Cardiac muscle cell (in vitro differentiated cells and primary cell): Measurements from ENCODE around the gene YIPF2. TPM values are rescaled to one million over a fixed set of nuclear protein-coding genes. Genes with fewer than 3 reads are reported as not detected.
A peak's percentile ranks its signal among the peaks of the same experiment; 100 is the strongest.

Experiments
- DNase-seq, 2 donors: peaks; one replicate each; pipeline versions ENCODE4 v3.0.0 to v3.0.0-alpha.2; 2010 to 2017; ENCODE audit warnings: low read depth in 1 of 2, low spot score in 1 of 2
- H3K27ac ChIP-seq: fragments of 200-600 bp; sonication (generic); 2 replicates; pipeline ENCODE4 v1.5.1; 2016
- H3K27me3 ChIP-seq: fragments of 200-600 bp; sonication (generic); 2 replicates; pipeline ENCODE4 v1.6.0; 2016; ENCODE audit warnings: control low read depth
- H3K36me3 ChIP-seq: fragments of 200-600 bp; sonication (generic); 2 replicates; pipeline ENCODE4 v1.5.1; 2016; ENCODE audit warnings: control low read depth
- H3K4me1 ChIP-seq: fragments of 200-600 bp; sonication (generic); 2 replicates; pipeline ENCODE4 v1.8.1; 2017; ENCODE audit warnings: low read depth, mild to moderate bottlenecking, mixed run types
- H3K4me3 ChIP-seq: fragments of 200-600 bp; sonication (generic); 2 replicates; pipeline ENCODE4 v1.5.1; 2016; ENCODE audit warnings: mild to moderate bottlenecking
- H3K9me3 ChIP-seq: fragments of 200-600 bp; sonication (generic); 2 replicates; pipeline ENCODE4 v1.5.1; 2017; ENCODE audit warnings: low read depth, mild to moderate bottlenecking, control low read depth
- polyA plus RNA-seq: library from polyadenylated mRNA; unstranded; fragments of >200 nt; fragmentation: Nextera tagmentation; extraction: Ambion mirVana; gene quantifications from 2 replicates; pipeline ENCODE4 v1.2.1, GENCODE V29; 2016
- total RNA-seq: library from RNA; depleted of rRNA; stranded (reverse); fragments of >200 nt; gene quantifications from 2 replicates; pipeline ENCODE4 v1.2.3, GENCODE V29; 2016
- TF ChIP-seq, protein P1 (sequence below): IDR thresholded peaks from 2 replicates; pipeline ENCODE4 v1.5.1; 2012; ENCODE audit warnings: low read depth, mild to moderate bottlenecking, low read length

YIPF2 gene
- total and polyA plus RNA-seq, 2 experiments from 2014 or later: 38.9 to 67.2 TPM

DNA sequence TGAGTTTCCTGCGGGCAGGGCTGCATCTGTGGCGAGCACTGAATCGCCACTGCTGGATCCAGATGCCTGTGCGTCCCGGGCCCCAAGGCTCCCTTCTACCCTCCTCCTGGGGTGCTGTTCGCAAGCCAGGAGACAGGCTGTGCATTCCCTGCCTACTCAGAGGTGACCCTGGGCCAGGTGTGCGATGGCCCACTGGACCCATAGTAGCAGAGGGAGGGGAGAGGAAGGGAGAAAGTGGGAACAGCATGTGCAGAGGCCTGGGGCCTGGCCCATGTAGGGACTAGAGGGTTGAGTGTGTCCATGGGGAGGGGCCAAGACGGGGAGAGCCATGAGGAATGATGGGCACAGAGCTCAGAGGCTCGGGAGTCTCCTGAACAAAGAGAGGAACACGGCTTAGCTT is 29.8 kb downstream of the YIPF2 start:
- no peak for DNase-seq
- H3K4me3 ChIP-seq: no peak overlapping the region
- H3K27ac ChIP-seq: no peak overlapping the region
- TF ChIP-seq, protein P1, sequence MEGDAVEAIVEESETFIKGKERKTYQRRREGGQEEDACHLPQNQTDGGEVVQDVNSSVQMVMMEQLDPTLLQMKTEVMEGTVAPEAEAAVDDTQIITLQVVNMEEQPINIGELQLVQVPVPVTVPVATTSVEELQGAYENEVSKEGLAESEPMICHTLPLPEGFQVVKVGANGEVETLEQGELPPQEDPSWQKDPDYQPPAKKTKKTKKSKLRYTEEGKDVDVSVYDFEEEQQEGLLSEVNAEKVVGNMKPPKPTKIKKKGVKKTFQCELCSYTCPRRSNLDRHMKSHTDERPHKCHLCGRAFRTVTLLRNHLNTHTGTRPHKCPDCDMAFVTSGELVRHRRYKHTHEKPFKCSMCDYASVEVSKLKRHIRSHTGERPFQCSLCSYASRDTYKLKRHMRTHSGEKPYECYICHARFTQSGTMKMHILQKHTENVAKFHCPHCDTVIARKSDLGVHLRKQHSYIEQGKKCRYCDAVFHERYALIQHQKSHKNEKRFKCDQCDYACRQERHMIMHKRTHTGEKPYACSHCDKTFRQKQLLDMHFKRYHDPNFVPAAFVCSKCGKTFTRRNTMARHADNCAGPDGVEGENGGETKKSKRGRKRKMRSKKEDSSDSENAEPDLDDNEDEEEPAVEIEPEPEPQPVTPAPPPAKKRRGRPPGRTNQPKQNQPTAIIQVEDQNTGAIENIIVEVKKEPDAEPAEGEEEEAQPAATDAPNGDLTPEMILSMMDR: no peak
- no peaks in the 10 kb centered on the region for H3K27me3 ChIP-seq
- no peaks in the 10 kb centered on the region for H3K9me3 ChIP-seq
- H3K36me3 ChIP-seq: no peaks in the 10 kb centered on the region
- H3K4me1 ChIP-seq: peaks cover 5% of the 10 kb centered on the region

DNA sequence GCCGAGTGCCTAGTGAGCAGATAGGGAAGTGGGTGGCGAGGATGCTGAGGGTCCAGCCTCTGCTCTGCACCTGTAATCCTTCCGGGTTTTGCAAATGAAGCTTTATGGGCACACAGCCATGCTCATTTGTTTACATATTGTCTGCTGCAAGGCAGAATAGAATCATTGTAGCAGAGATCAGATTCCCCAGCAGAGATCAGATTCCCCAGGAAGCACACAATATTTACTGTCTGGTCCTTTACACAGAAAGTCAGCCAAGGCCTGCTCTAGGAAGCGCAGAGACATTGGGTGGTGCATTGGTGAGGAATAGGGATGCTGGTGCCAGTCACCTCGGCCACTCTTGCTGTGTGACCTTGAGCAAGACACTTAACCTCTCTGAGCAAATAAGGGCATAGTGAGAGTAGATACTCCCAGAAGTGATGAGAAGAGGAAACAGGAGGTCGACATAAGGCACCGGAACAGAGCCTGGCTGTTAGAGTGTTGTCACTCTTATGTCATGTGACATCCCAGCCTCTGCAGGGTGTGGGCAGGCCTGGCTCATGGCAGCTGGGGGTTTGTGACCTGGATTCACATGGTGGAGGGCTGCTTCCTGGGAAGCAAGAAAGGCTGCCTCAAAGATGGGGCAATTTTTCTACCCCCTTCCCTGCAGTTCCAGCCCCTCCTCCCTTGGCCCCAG is 31.4 kb downstream of the YIPF2 start:
- DNase-seq: no peak
- TF ChIP-seq, protein P1: no peak
- H3K27me3 ChIP-seq: no peaks in the 10 kb centered on the region
- peak overlapping the region; percentile 31 for H3K27ac ChIP-seq
- no peaks in the 10 kb centered on the region for H3K9me3 ChIP-seq
- H3K4me1 ChIP-seq: peaks cover 5% of the 10 kb centered on the region
- H3K36me3 ChIP-seq: no peaks in the 10 kb centered on the region
- H3K4me3 ChIP-seq: no peak overlapping the region

DNA sequence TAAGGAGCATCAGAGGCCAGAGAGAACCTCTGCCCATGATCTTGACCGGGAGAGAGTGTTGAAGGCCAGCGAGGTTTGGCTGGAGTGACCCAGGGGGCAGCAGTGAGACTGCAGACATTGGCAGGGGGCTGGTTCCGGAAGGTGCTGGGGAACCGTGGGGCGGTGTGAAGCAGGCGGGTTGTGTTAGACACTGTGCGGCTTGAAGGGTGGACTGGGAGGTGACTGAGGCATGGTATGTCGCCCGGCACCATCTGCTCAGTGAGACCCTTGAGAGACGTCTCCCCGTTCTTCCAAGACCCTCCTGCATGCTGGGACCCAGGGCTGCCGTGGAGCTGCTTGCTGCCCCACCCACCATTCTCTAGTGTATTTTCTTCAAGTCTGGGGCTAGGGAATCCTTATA is 32.5 kb downstream of the YIPF2 start:
- Histone ChIP-seq H3K27me3 (no peaks in the 10 kb centered on the region), H3K4me1 (peaks cover 15% of the 10 kb centered on the region), H3K4me3 (no peak overlapping the region), H3K27ac (no peak overlapping the region), H3K9me3 (no peaks in the 10 kb centered on the region), H3K36me3 (no peaks in the 10 kb centered on the region)
- TF ChIP-seq, protein P1: peak; percentile 26
- no peak for DNase-seq

DNA sequence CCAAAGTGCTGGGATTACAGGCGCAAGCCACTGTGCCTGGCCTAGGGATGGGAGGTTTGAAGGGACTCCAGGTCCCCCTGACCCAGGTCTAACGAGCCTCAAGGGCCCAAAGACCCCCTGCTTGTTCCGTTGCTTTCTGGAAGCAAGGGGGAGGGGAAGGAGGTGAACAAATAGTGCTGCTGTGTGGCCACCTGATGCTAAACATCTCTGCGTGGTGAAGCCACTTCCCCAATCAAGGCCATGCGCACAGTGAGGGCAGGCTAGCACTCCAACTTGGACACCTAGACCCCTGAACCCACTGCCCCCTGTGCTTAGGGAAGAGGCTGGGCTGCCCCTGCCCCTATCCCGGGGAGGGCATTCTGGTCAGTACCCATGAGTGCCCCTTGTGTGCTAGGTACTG is 33.1 kb downstream of the YIPF2 start:
- Histone ChIP-seq H3K4me1 (peaks cover 15% of the 10 kb centered on the region), H3K9me3 (no peaks in the 10 kb centered on the region), H3K27me3 (no peaks in the 10 kb centered on the region), H3K4me3 (no peak overlapping the region), H3K27ac (peak overlapping the region; percentile 17), H3K36me3 (no peaks in the 10 kb centered on the region)
- TF ChIP-seq, protein P1: no peak
- DNase-seq: no peak

DNA sequence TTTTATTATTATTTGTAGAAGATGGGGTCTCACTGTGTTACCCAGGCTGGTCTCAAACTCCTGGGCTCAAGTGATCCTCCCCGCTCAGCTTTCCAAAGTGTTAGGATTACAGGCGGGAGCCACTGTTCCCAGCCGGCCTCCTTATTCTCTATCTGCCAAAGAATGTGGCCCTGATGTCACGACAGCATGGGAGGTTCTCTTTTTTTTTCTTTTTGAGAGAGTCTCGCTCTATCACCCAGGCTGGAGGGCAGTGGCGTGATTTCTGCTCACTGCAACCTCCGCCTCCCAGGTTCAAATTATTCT is 33.6 kb downstream of the YIPF2 start:
- TF ChIP-seq, protein P1: no peak
- no peaks in the 10 kb centered on the region for H3K27me3 ChIP-seq
- H3K4me3 ChIP-seq: no peak overlapping the region
- H3K4me1 ChIP-seq: peaks cover 15% of the 10 kb centered on the region
- no peaks in the 10 kb centered on the region for H3K9me3 ChIP-seq
- no peak overlapping the region for H3K27ac ChIP-seq
- DNase-seq: no peak
- no peaks in the 10 kb centered on the region for H3K36me3 ChIP-seq
